GM11168 (cell line): ENCODE results near the gene NRXN2.

Experiments
- in situ Hi-C: fragments of 300-500 bp; cut with MboI; formaldehyde crosslinking; loops from one replicate; pipeline ENCODE4 v1.12.0; 2022; ENCODE audit warnings: low sequenced_read_pairs; ENCODE audit not compliant: unreplicated experiment

Gene NRXN2

GRCh38 chr11:64659417-64660144 lies 63.4 kb downstream of the NRXN2 start:
- in situ Hi-C loops: no loop called here

GRCh38 chr11:64658265-64658664 lies 64.7 kb downstream of the NRXN2 start:
- in situ Hi-C loops: no loop called here

GRCh38 chr11:64656862-64657261 lies 66.1 kb downstream of the NRXN2 start:
- in situ Hi-C loops: no loop called here

GRCh38 chr11:64655941-64656601 lies 66.9 kb downstream of the NRXN2 start:
- in situ Hi-C loops: no loop called here

- in situ Hi-C loops: no loop called here
Measured at GRCh38 chr11:64654958-64655541, 67.9 kb downstream of the NRXN2 start.

- in situ Hi-C loops: no loop called here
Measured at GRCh38 chr11:64654439-64654838, 68.6 kb downstream of the NRXN2 start.

- in situ Hi-C loops: no loop called here
Measured at GRCh38 chr11:64653388-64653973, 69.5 kb downstream of the NRXN2 start.

- in situ Hi-C loops: no loop called here
Measured at GRCh38 chr11:64652586-64653387, 70.2 kb downstream of the NRXN2 start.

- in situ Hi-C loops: no loop called here
Measured at GRCh38 chr11:64650923-64651523, 72.0 kb downstream of the NRXN2 start.

- in situ Hi-C loops: no loop called here
Measured at GRCh38 chr11:64649291-64649697, 73.7 kb downstream of the NRXN2 start.

GRCh38 chr11:64648551-64648950 lies 74.4 kb downstream of the NRXN2 start:
- in situ Hi-C loops: no loop called here

- in situ Hi-C loops: no loop called here
Measured at GRCh38 chr11:64647019-64647779, 75.8 kb downstream of the NRXN2 start.

- in situ Hi-C loops: no loop called here
Measured at GRCh38 chr11:64644647-64645275, 78.2 kb downstream of the NRXN2 start.

GRCh38 chr11:64643920-64644646 lies 78.9 kb downstream of the NRXN2 start:
- in situ Hi-C loops: no loop called here

GRCh38 chr11:64643256-64643881 lies 79.6 kb downstream of the NRXN2 start:
- in situ Hi-C loops: no loop called here

GRCh38 chr11:64642871-64643255 lies 80.1 kb downstream of the NRXN2 start:
- in situ Hi-C loops: no loop called here

GRCh38 chr11:64642418-64642735 lies 80.6 kb downstream of the NRXN2 start:
- in situ Hi-C loops: no loop called here
